ENCODE results near the gene AKR1C4.
"Not testable (repeated sequence)": the region's sequence is repeated elsewhere in the genome, so short reads cannot be mapped to it uniquely, and the experiment has no call there.

AKR1C4 gene

DNA sequence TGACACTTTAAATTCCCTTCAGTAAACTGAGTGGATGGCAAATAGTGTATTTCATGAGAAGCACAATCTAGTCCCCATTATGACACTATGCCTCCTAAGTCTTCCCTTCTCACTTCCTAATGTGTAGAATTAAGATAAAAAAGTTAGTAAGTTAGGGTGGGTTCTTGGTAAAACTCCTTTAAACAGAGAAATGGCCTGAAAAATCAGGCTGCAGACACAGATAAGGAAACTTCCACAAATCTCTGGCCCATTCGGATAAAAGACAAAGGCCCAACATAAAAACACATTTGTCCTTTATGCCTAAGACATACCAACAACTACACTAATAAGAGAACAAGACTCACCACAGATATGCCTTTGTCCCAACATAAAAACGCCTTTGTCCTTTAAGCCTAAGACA, 33.1 kb upstream of the AKR1C4 start:
- no peaks in the 10 kb centered on the region for H3K36me3 ChIP-seq (ENCODE audit: insufficient read depth)
- H3K4me3 ChIP-seq (IDR thresholded peaks at IDR 0.05; ENCODE audit: insufficient read depth, low read depth, low read length), result no peak overlapping the region
- H3K9ac ChIP-seq, result no peak overlapping the region
- H3K79me2 ChIP-seq (ENCODE audit: insufficient read depth, low read depth), result no peaks in the 10 kb centered on the region
- H3K27me3 ChIP-seq (ENCODE audit: insufficient read depth, low read depth), result no peaks in the 10 kb centered on the region
- no peak overlapping the region for H3K27ac ChIP-seq
- H2AFZ ChIP-seq (ENCODE audit: low read depth), result no peak overlapping the region
- H3K4me2 ChIP-seq, result no peak overlapping the region
- TF ChIP-seq, protein P1, sequence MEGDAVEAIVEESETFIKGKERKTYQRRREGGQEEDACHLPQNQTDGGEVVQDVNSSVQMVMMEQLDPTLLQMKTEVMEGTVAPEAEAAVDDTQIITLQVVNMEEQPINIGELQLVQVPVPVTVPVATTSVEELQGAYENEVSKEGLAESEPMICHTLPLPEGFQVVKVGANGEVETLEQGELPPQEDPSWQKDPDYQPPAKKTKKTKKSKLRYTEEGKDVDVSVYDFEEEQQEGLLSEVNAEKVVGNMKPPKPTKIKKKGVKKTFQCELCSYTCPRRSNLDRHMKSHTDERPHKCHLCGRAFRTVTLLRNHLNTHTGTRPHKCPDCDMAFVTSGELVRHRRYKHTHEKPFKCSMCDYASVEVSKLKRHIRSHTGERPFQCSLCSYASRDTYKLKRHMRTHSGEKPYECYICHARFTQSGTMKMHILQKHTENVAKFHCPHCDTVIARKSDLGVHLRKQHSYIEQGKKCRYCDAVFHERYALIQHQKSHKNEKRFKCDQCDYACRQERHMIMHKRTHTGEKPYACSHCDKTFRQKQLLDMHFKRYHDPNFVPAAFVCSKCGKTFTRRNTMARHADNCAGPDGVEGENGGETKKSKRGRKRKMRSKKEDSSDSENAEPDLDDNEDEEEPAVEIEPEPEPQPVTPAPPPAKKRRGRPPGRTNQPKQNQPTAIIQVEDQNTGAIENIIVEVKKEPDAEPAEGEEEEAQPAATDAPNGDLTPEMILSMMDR (conservative IDR thresholded peaks at IDR 0.05; ENCODE audit: low read depth, low read length), result no peak
- no peaks in the 10 kb centered on the region for H3K4me1 ChIP-seq (ENCODE audit: low read depth, poor library complexity, severe bottlenecking)
- no peaks in the 10 kb centered on the region for H4K20me1 ChIP-seq (ENCODE audit: insufficient read depth)

GRCh38 chr10:5165738-5166137, 30.9 kb upstream of the AKR1C4 start:
- Histone ChIP-seq H2AFZ (ENCODE audit: low read depth) (no peak overlapping the region), H3K4me2 (no peak overlapping the region), H3K4me3 (IDR thresholded peaks at IDR 0.05; ENCODE audit: insufficient read depth, low read depth, low read length) (no peak overlapping the region), H3K27ac (no peak overlapping the region), H3K36me3 (ENCODE audit: insufficient read depth) (no peaks in the 10 kb centered on the region), H3K4me1 (ENCODE audit: low read depth, poor library complexity, severe bottlenecking) (no peaks in the 10 kb centered on the region), H4K20me1 (ENCODE audit: insufficient read depth) (no peaks in the 10 kb centered on the region), H3K79me2 (ENCODE audit: insufficient read depth, low read depth) (no peaks in the 10 kb centered on the region), H3K27me3 (ENCODE audit: insufficient read depth, low read depth) (no peaks in the 10 kb centered on the region), H3K9ac (no peak overlapping the region)
- TF ChIP-seq, protein P1 (conservative IDR thresholded peaks at IDR 0.05; ENCODE audit: low read depth, low read length), result no peak

DNA sequence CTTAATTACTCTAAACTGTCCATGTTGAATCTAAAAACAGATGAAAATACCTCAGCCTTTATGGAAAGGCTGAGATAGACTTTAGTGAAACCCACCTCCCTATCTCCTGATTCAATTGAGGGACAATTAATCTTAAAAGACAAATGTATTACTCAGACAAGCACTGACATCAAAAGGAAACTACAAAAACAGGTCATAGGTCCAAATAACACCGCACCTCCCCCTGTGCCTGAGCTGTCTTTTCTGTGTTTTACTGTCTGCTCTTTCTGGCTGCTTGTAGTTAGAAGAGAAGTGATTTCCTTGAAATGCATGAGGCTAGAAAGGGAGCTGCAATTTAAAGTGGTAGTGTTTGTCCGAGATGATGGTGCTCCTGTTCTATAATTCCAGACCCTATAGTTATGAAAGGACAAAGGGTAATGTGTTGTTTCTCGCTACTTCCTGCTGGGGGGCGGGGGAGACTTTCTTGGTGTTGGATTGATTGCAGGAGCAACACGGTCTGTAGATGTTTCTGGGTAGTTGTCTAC, 27.7 kb upstream of the AKR1C4 start:
- H3K9ac ChIP-seq, result no peak overlapping the region
- H3K4me2 ChIP-seq, result no peak overlapping the region
- no peak overlapping the region for H3K27ac ChIP-seq

DNA sequence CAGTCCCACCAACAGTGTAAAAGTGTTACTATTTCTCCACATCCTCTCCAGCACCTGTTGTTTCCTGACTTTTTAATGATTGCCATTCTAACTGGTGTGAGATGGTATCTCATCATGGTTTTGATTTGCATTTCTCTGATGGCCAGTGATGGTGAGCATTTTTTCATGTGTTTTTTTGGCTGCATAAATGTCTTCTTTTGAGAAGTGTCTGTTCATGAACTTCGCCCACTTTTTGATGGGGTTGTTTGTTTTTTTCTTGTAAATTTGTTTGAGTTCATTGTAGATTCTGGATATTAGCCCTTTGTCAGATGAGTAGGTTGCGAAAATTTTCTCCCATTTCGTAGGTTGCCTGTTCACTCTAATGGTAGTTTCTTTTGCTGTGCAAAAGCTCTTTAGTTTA, 21.1 kb upstream of the AKR1C4 start:
- not testable (repeated sequence) for H3K79me2 ChIP-seq (ENCODE audit: insufficient read depth, low read depth); H3K4me2 ChIP-seq; H3K36me3 ChIP-seq (ENCODE audit: insufficient read depth); H4K20me1 ChIP-seq (ENCODE audit: insufficient read depth); H3K4me3 ChIP-seq (IDR thresholded peaks at IDR 0.05; ENCODE audit: insufficient read depth, low read depth, low read length); H3K27ac ChIP-seq; H2AFZ ChIP-seq (ENCODE audit: low read depth); H3K27me3 ChIP-seq (ENCODE audit: insufficient read depth, low read depth); H3K9ac ChIP-seq; H3K4me1 ChIP-seq (ENCODE audit: low read depth, poor library complexity, severe bottlenecking)

More for the DNA sequence above, 27.7 kb upstream of the AKR1C4 start:
- H3K27me3 ChIP-seq (ENCODE audit: insufficient read depth, low read depth), result no peaks in the 10 kb centered on the region
- H3K36me3 ChIP-seq (ENCODE audit: insufficient read depth), result no peaks in the 10 kb centered on the region
- no peaks in the 10 kb centered on the region for H4K20me1 ChIP-seq (ENCODE audit: insufficient read depth)
- TF ChIP-seq, protein P1 (conservative IDR thresholded peaks at IDR 0.05; ENCODE audit: low read depth, low read length), result no peak
- no peaks in the 10 kb centered on the region for H3K79me2 ChIP-seq (ENCODE audit: insufficient read depth, low read depth)
- no peak overlapping the region for H3K4me3 ChIP-seq (IDR thresholded peaks at IDR 0.05; ENCODE audit: insufficient read depth, low read depth, low read length)
- no peak overlapping the region for H2AFZ ChIP-seq (ENCODE audit: low read depth)
- H3K4me1 ChIP-seq (ENCODE audit: low read depth, poor library complexity, severe bottlenecking), result no peaks in the 10 kb centered on the region

GRCh38 chr10:5180503-5180902, 16.1 kb upstream of the AKR1C4 start:
- not testable (repeated sequence) for H3K9ac ChIP-seq; H3K27ac ChIP-seq; H2AFZ ChIP-seq (ENCODE audit: low read depth); H3K4me1 ChIP-seq (ENCODE audit: low read depth, poor library complexity, severe bottlenecking); H3K27me3 ChIP-seq (ENCODE audit: insufficient read depth, low read depth); H3K79me2 ChIP-seq (ENCODE audit: insufficient read depth, low read depth); H3K4me2 ChIP-seq; H3K36me3 ChIP-seq (ENCODE audit: insufficient read depth); H3K4me3 ChIP-seq (IDR thresholded peaks at IDR 0.05; ENCODE audit: insufficient read depth, low read depth, low read length); H4K20me1 ChIP-seq (ENCODE audit: insufficient read depth)
